ENCODE results near the gene SPATA31E1. TPM values are rescaled to one million over a fixed set of nuclear protein-coding genes. Genes with fewer than 3 reads are reported as not detected.
"Not testable (repeated sequence)": the region's sequence is repeated elsewhere in the genome, so short reads cannot be mapped to it uniquely, and the experiment has no call there.

Gene SPATA31E1
- polyA plus RNA-seq, 1 experiment = not detected

GRCh38 chr9:87909310-87910041, 26.8 kb downstream of the SPATA31E1 start:
- no peaks in the 10 kb centered on the region for H3K27me3 ChIP-seq (ENCODE audit: control insufficient read depth, insufficient read depth, low read length)
- no peak overlapping the region for H3K4me3 ChIP-seq (ENCODE audit: low read depth, low read length)
- TF ChIP-seq CTCF (IDR thresholded peaks at IDR 0.05; ENCODE audit: insufficient read depth, low read depth, low read length) = no peak
- DNase-seq (ENCODE audit: low read depth) = no peak
- H3K36me3 ChIP-seq (ENCODE audit: control insufficient read depth, insufficient read depth, low read length) = no peaks in the 10 kb centered on the region
- POLR2A ChIA-PET = no interaction called here
- CTCF ChIA-PET = no interaction called here

- CTCF ChIA-PET = interaction anchor here (0.9 kb wide), 1 partner anchor 16 kb away, joined by 3 read pairs; no protein-coding TSS in a partner anchor
- POLR2A ChIA-PET = no interaction called here
- TF ChIP-seq CTCF (IDR thresholded peaks at IDR 0.05; ENCODE audit: insufficient read depth, low read depth, low read length) = no peak
- no peaks in the 10 kb centered on the region for H3K27me3 ChIP-seq (ENCODE audit: control insufficient read depth, insufficient read depth, low read length)
- H3K36me3 ChIP-seq (ENCODE audit: control insufficient read depth, insufficient read depth, low read length) = no peaks in the 10 kb centered on the region
- no peak overlapping the region for H3K4me3 ChIP-seq (ENCODE audit: low read depth, low read length)
- DNase-seq (ENCODE audit: low read depth) = peak; percentile 29
These were observed 28.1 kb downstream of the SPATA31E1 start for GRCh38 chr9:87910821-87911220.

- CTCF ChIA-PET; H3K27me3 ChIP-seq (ENCODE audit: control insufficient read depth, insufficient read depth, low read length); H3K4me3 ChIP-seq (ENCODE audit: low read depth, low read length); POLR2A ChIA-PET; H3K36me3 ChIP-seq (ENCODE audit: control insufficient read depth, insufficient read depth, low read length); DNase-seq (ENCODE audit: low read depth): not testable (repeated sequence)
These were observed 35.0 kb downstream of the SPATA31E1 start, which contains the start of gene SPATA31C1 for GRCh38 chr9:87917662-87918061. SPATA31C1 (plus strand) TSS chr9:87917962.

- H3K4me3 ChIP-seq (ENCODE audit: low read depth, low read length); DNase-seq (ENCODE audit: low read depth); H3K27me3 ChIP-seq (ENCODE audit: control insufficient read depth, insufficient read depth, low read length); CTCF ChIA-PET; H3K36me3 ChIP-seq (ENCODE audit: control insufficient read depth, insufficient read depth, low read length); POLR2A ChIA-PET: not testable (repeated sequence)
These were observed 36.3 kb downstream of the SPATA31E1 start for GRCh38 chr9:87919013-87919412.

GRCh38 chr9:87921561-87921960, 38.9 kb downstream of the SPATA31E1 start:
- CTCF ChIA-PET; DNase-seq (ENCODE audit: low read depth); H3K27me3 ChIP-seq (ENCODE audit: control insufficient read depth, insufficient read depth, low read length); H3K36me3 ChIP-seq (ENCODE audit: control insufficient read depth, insufficient read depth, low read length); H3K4me3 ChIP-seq (ENCODE audit: low read depth, low read length); POLR2A ChIA-PET: not testable (repeated sequence)

GRCh38 chr9:87923012-87923411, 40.3 kb downstream of the SPATA31E1 start:
- H3K4me3 ChIP-seq (ENCODE audit: low read depth, low read length); H3K27me3 ChIP-seq (ENCODE audit: control insufficient read depth, insufficient read depth, low read length); DNase-seq (ENCODE audit: low read depth); H3K36me3 ChIP-seq (ENCODE audit: control insufficient read depth, insufficient read depth, low read length); POLR2A ChIA-PET; CTCF ChIA-PET: not testable (repeated sequence)

- POLR2A ChIA-PET = not testable (repeated sequence)
These were observed 42.2 kb downstream of the SPATA31E1 start for GRCh38 chr9:87924851-87925250.

GRCh38 chr9:87929152-87929551, 46.5 kb downstream of the SPATA31E1 start:
- CTCF ChIA-PET; DNase-seq (ENCODE audit: low read depth); H3K36me3 ChIP-seq (ENCODE audit: control insufficient read depth, insufficient read depth, low read length); POLR2A ChIA-PET; H3K4me3 ChIP-seq (ENCODE audit: low read depth, low read length); H3K27me3 ChIP-seq (ENCODE audit: control insufficient read depth, insufficient read depth, low read length): not testable (repeated sequence)

More at GRCh38 chr9:87924851-87925250, 42.2 kb downstream of the SPATA31E1 start:
- DNase-seq (ENCODE audit: low read depth); H3K27me3 ChIP-seq (ENCODE audit: control insufficient read depth, insufficient read depth, low read length); CTCF ChIA-PET; H3K4me3 ChIP-seq (ENCODE audit: low read depth, low read length); H3K36me3 ChIP-seq (ENCODE audit: control insufficient read depth, insufficient read depth, low read length): not testable (repeated sequence)

- DNase-seq (ENCODE audit: low read depth); H3K36me3 ChIP-seq (ENCODE audit: control insufficient read depth, insufficient read depth, low read length); POLR2A ChIA-PET; H3K4me3 ChIP-seq (ENCODE audit: low read depth, low read length); CTCF ChIA-PET; H3K27me3 ChIP-seq (ENCODE audit: control insufficient read depth, insufficient read depth, low read length): not testable (repeated sequence)
These were observed 51.8 kb downstream of the SPATA31E1 start for GRCh38 chr9:87934444-87934843.

- H3K36me3 ChIP-seq (ENCODE audit: control insufficient read depth, insufficient read depth, low read length); DNase-seq (ENCODE audit: low read depth); H3K27me3 ChIP-seq (ENCODE audit: control insufficient read depth, insufficient read depth, low read length); H3K4me3 ChIP-seq (ENCODE audit: low read depth, low read length); CTCF ChIA-PET; POLR2A ChIA-PET: not testable (repeated sequence)
These were observed 54.7 kb downstream of the SPATA31E1 start for GRCh38 chr9:87937352-87937751.

- H3K4me3 ChIP-seq (ENCODE audit: low read depth, low read length); CTCF ChIA-PET; DNase-seq (ENCODE audit: low read depth); POLR2A ChIA-PET; H3K27me3 ChIP-seq (ENCODE audit: control insufficient read depth, insufficient read depth, low read length); H3K36me3 ChIP-seq (ENCODE audit: control insufficient read depth, insufficient read depth, low read length): not testable (repeated sequence)
These were observed 55.2 kb downstream of the SPATA31E1 start for GRCh38 chr9:87937918-87938317.

Data from BJ (cell line).